Liver (tissue), 3 donors: ENCODE results near the gene SMOC1.

Experiments
- RAD21 ChIP-seq, 2 donors: IDR thresholded peaks; 2 replicates each; pipeline ENCODE4 v1.6.1; 2016; ENCODE audit warnings: antibody characterized with exemption in 2 of 2, mild to moderate bottlenecking in 2 of 2
- RXRA ChIP-seq, 2 donors: IDR thresholded peaks; 2 replicates each; pipeline ENCODE4 v1.6.1; 2017 to 2018; ENCODE audit warnings: antibody characterized with exemption in 2 of 2, mild to moderate bottlenecking in 1 of 2
- TAF1 ChIP-seq: conservative IDR thresholded peaks from 2 replicates; pipeline ENCODE4 v1.6.1; 2016; ENCODE audit warnings: antibody characterized with exemption, mild to moderate bottlenecking
- YY1 ChIP-seq: IDR thresholded peaks from 2 replicates; pipeline ENCODE4 v1.6.1; 2016; ENCODE audit warnings: antibody characterized with exemption, mild to moderate bottlenecking
- TF ChIP-seq, protein P1 (sequence below): IDR thresholded peaks from 2 replicates; pipeline ENCODE4 v1.6.1; 2016; ENCODE audit warnings: antibody characterized with exemption
- TF ChIP-seq, protein P2 (sequence below): fragments of 150-350 bp; IDR thresholded peaks from 2 replicates; pipeline ENCODE4 v1.5.1; 2017; ENCODE audit warnings: improper control_type of control experiment, low read depth, low read length; ENCODE audit not compliant: missing input control
- TF ChIP-seq, protein P3 (sequence below): IDR thresholded peaks from 2 replicates; pipeline ENCODE4 v1.6.1; 2016; ENCODE audit warnings: antibody characterized with exemption
- donor health status: healthy.
- donor health status: healthy.

DNA sequence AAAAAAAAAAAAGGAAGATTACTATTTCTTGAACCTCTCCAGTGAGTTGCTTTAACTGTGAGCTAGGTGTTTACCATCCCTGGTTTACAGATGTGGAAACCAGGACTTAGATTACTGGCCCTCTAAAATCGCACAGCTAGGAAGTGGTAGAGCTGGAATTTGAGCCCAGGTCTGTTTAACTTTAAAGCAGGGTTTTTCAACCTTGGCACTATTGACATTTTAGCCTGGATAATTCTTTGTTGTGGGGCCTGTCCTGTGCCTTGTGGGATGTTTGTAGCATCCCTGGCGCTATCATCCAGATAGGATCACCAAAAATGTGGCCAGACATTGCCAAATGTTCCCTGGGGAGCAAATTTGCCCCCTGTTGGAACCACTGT is 28.5 kb upstream of the SMOC1 start:
- TF ChIP-seq YY1 = no peak
- TF ChIP-seq, protein P1, sequence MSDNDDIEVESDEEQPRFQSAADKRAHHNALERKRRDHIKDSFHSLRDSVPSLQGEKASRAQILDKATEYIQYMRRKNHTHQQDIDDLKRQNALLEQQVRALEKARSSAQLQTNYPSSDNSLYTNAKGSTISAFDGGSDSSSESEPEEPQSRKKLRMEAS = peak; percentile 35
- peak; percentile 1 for TF ChIP-seq TAF1
- TF ChIP-seq, protein P2, sequence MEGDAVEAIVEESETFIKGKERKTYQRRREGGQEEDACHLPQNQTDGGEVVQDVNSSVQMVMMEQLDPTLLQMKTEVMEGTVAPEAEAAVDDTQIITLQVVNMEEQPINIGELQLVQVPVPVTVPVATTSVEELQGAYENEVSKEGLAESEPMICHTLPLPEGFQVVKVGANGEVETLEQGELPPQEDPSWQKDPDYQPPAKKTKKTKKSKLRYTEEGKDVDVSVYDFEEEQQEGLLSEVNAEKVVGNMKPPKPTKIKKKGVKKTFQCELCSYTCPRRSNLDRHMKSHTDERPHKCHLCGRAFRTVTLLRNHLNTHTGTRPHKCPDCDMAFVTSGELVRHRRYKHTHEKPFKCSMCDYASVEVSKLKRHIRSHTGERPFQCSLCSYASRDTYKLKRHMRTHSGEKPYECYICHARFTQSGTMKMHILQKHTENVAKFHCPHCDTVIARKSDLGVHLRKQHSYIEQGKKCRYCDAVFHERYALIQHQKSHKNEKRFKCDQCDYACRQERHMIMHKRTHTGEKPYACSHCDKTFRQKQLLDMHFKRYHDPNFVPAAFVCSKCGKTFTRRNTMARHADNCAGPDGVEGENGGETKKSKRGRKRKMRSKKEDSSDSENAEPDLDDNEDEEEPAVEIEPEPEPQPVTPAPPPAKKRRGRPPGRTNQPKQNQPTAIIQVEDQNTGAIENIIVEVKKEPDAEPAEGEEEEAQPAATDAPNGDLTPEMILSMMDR = no peak
- TF ChIP-seq RAD21 (IDR thresholded peaks at IDR 0.05) = no peak
- peak; percentile 20 to 58 for TF ChIP-seq RXRA (IDR thresholded peaks at IDR 0.05)
- TF ChIP-seq, protein P3, sequence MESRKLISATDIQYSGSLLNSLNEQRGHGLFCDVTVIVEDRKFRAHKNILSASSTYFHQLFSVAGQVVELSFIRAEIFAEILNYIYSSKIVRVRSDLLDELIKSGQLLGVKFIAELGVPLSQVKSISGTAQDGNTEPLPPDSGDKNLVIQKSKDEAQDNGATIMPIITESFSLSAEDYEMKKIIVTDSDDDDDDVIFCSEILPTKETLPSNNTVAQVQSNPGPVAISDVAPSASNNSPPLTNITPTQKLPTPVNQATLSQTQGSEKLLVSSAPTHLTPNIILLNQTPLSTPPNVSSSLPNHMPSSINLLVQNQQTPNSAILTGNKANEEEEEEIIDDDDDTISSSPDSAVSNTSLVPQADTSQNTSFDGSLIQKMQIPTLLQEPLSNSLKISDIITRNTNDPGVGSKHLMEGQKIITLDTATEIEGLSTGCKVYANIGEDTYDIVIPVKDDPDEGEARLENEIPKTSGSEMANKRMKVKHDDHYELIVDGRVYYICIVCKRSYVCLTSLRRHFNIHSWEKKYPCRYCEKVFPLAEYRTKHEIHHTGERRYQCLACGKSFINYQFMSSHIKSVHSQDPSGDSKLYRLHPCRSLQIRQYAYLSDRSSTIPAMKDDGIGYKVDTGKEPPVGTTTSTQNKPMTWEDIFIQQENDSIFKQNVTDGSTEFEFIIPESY = peak; percentile 34
